HT-29 (cell line): ENCODE results near the gene RAB44. TPM values are rescaled to one million over a fixed set of nuclear protein-coding genes. Genes with fewer than 3 reads are reported as not detected.
A peak's percentile ranks its signal among the peaks of the same experiment; 100 is the strongest.
"Not testable (repeated sequence)": the region's sequence is repeated elsewhere in the genome, so short reads cannot be mapped to it uniquely, and the experiment has no call there.

Source experiments
- DNase-seq: peaks from one replicate; pipeline ENCODE4 v3.0.0-alpha.2; 2015; ENCODE audit warnings: low spot score
- total RNA-seq: library from RNA; depleted of rRNA; stranded (reverse); fragments of >200 nt; shearing (Covaris generic); gene quantifications from 2 replicates; pipeline ENCODE4 v1.2.3, GENCODE V29; 2014; rRNA removed

Gene RAB44
- total RNA-seq = not detected in 2 replicates

GRCh38 chr6:36697481-36697903 lies at the start of gene RAB44:
RAB44 (plus strand) TSS chr6:36697826; CDS start chr6:36704236, 6,410 bp downstream.
- no peak for DNase-seq

- DNase-seq = no peak
Observed at GRCh38 chr6:36649086-36649485, 48.5 kb upstream of the RAB44 start.

- DNase-seq = no peak
Observed at GRCh38 chr6:36649701-36650484, 47.7 kb upstream of the RAB44 start.

GRCh38 chr6:36650848-36651478 lies 46.7 kb upstream of the RAB44 start:
- peak; percentile 31 for DNase-seq

- DNase-seq = no peak
Observed at GRCh38 chr6:36651659-36652379, 45.8 kb upstream of the RAB44 start.

GRCh38 chr6:36654469-36654868 lies 43.2 kb upstream of the RAB44 start:
- DNase-seq = not testable (repeated sequence)

GRCh38 chr6:36655085-36655724 lies 42.4 kb upstream of the RAB44 start:
- DNase-seq = no peak

- DNase-seq = no peak
Observed at GRCh38 chr6:36656441-36656840, 41.2 kb upstream of the RAB44 start.

GRCh38 chr6:36657271-36657670 lies 40.4 kb upstream of the RAB44 start:
- no peak for DNase-seq

GRCh38 chr6:36657942-36658544 lies 39.6 kb upstream of the RAB44 start:
- DNase-seq = no peak

- no peak for DNase-seq
Observed at GRCh38 chr6:36659271-36659670, 38.4 kb upstream of the RAB44 start.

- no peak for DNase-seq
Observed at GRCh38 chr6:36660771-36661471, 36.7 kb upstream of the RAB44 start.

- DNase-seq = no peak
Observed at GRCh38 chr6:36662380-36662779, 35.2 kb upstream of the RAB44 start.

GRCh38 chr6:36662827-36663256 lies 34.8 kb upstream of the RAB44 start:
- peak; percentile 50 for DNase-seq

- DNase-seq = no peak
Observed at GRCh38 chr6:36663504-36664446, 33.9 kb upstream of the RAB44 start.

GRCh38 chr6:36665180-36665579 lies 32.4 kb upstream of the RAB44 start:
- DNase-seq = no peak

GRCh38 chr6:36666287-36666686 lies 31.3 kb upstream of the RAB44 start:
- DNase-seq = no peak

- DNase-seq = peak; percentile 52
Observed at GRCh38 chr6:36666826-36667591, 30.6 kb upstream of the RAB44 start.

GRCh38 chr6:36668591-36668990 lies 29.0 kb upstream of the RAB44 start:
- DNase-seq = no peak
